Measurements from ENCODE around the gene NFE2L3. TPM values are rescaled to one million over a fixed set of nuclear protein-coding genes. Genes with fewer than 3 reads are reported as not detected.
"Not testable (repeated sequence)": the region's sequence is repeated elsewhere in the genome, so short reads cannot be mapped to it uniquely, and the experiment has no call there.

NFE2L3 gene
- total and polyA plus RNA-seq, 8 donors, result 1.2 to 10.3 (median 2.4) TPM

- H3K27me3 ChIP-seq, result no peaks in the 10 kb centered on the region
- no peaks in the 10 kb centered on the region for H3K4me1 ChIP-seq
- WGBS, 2 donors, result 90 to 94% methylated on average over 6 of the region's 6 CpGs
- H3K27ac ChIP-seq, result no peak overlapping the region
- TF ChIP-seq, protein P1, sequence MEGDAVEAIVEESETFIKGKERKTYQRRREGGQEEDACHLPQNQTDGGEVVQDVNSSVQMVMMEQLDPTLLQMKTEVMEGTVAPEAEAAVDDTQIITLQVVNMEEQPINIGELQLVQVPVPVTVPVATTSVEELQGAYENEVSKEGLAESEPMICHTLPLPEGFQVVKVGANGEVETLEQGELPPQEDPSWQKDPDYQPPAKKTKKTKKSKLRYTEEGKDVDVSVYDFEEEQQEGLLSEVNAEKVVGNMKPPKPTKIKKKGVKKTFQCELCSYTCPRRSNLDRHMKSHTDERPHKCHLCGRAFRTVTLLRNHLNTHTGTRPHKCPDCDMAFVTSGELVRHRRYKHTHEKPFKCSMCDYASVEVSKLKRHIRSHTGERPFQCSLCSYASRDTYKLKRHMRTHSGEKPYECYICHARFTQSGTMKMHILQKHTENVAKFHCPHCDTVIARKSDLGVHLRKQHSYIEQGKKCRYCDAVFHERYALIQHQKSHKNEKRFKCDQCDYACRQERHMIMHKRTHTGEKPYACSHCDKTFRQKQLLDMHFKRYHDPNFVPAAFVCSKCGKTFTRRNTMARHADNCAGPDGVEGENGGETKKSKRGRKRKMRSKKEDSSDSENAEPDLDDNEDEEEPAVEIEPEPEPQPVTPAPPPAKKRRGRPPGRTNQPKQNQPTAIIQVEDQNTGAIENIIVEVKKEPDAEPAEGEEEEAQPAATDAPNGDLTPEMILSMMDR (IDR thresholded peaks at IDR 0.05), result no peak
- no peaks in the 10 kb centered on the region for H3K36me3 ChIP-seq
- no peak for ATAC-seq
- no peaks in the 10 kb centered on the region for H3K9me3 ChIP-seq
- H3K4me3 ChIP-seq, result no peak overlapping the region
- intact Hi-C loops (cut with DNase I), result no loop called here
- no peak for DNase-seq
- no peak for FAIRE-seq
Observed at GRCh38 chr7:26112203-26112740, 39.7 kb upstream of the NFE2L3 start.

DNA sequence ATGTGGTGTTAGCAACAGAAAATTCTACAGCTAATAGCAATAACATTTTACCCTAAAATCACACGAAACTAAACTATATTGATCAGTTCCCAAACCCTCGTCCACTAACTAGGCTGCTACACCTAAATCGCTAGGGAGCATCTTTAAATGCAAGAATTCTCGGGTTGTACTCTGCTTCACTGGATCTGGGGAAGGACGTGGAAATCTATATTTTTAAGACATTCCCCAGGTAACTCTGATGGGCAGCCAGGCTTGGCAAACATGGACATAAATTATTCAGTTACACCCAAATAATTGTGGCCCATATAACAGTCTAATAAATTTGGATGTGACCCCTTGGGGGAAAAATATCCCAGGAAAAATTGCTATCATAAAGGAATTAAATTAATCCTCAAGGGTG, 36.3 kb upstream of the NFE2L3 start:
- 75 to 77% methylated on average over 5 of the region's 5 CpGs for WGBS, 2 donors
- no peaks in the 10 kb centered on the region for H3K9me3 ChIP-seq
- no peaks in the 10 kb centered on the region for H3K27me3 ChIP-seq
- ATAC-seq, result no peak
- intact Hi-C loops (cut with DNase I), result no loop called here
- H3K4me3 ChIP-seq, result no peak overlapping the region
- no peaks in the 10 kb centered on the region for H3K36me3 ChIP-seq
- H3K4me1 ChIP-seq, result no peaks in the 10 kb centered on the region
- TF ChIP-seq, protein P1 (IDR thresholded peaks at IDR 0.05), result no peak
- FAIRE-seq, result no peak
- no peak overlapping the region for H3K27ac ChIP-seq
- DNase-seq, result no peak

DNA sequence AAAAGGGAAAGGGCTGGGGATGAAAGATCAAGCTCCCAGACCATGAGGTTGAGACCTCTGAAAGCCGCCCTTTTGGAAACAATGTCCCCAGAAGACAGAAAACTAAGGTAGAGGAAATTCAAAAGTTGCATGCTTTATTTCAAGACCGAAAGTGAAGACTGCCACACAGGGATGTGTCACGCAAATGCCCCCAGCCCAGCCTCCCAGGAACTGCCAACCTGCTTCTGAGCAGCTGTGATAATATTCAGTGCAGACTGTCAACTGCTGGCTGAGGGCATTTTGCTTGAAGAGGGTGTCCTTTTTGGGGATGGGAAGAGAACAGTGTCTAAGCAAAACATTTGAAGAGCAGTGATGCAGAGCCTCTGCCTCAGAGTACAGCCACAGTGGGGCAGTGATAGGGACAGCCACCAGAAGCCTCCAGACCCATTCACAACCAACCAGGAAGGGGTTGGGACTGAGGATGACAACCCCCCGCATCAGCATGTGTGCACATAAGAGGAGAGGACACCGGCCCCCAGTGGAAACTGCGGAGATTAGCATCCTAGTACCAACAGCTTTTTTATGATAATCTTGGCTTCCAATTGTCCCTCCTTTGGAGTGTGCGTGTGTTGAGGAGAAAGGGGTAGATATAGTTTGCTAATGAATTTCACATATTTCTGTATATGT, 34.7 kb upstream of the NFE2L3 start:
- Histone ChIP-seq H3K9me3 (no peaks in the 10 kb centered on the region), H3K27ac (no peak overlapping the region), H3K36me3 (no peaks in the 10 kb centered on the region), H3K27me3 (no peaks in the 10 kb centered on the region), H3K4me3 (no peak overlapping the region), H3K4me1 (no peaks in the 10 kb centered on the region)
- ATAC-seq (no peak), DNase-seq (no peak), FAIRE-seq (no peak)
- TF ChIP-seq, protein P1 (IDR thresholded peaks at IDR 0.05), result no peak
- 67 to 69% methylated on average over 7 of the region's 7 CpGs for WGBS, 2 donors
- intact Hi-C loops (cut with DNase I), result no loop called here

DNA sequence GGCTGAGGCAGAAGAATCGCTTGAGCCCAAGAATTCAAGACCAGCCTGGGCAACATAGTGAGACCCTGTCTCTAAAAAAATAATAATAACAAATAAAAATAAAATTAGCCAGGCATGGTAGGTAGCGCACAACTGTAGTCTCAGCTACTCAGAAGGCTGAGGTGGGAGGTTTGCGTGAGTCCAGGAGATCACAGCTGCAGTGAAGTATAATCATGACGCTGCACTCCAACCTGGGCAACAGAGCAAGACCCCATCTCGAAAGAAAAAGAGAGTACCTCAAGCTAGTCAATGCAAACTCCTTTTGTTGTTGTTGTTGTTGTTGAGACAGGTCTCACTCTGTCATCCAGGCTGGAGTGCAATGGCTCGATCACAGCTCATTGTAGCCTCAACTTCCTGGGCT, 34.0 kb upstream of the NFE2L3 start:
- TF ChIP-seq, protein P1 (IDR thresholded peaks at IDR 0.05), result no peak
- 92 to 98% methylated on average over 6 of the region's 6 CpGs for WGBS, 2 donors
- DNase-seq (no peak), ATAC-seq (no peak), FAIRE-seq (no peak)
- no peaks in the 10 kb centered on the region for H3K27me3 ChIP-seq
- H3K27ac ChIP-seq, result no peak overlapping the region
- H3K4me3 ChIP-seq, result no peak overlapping the region
- no peaks in the 10 kb centered on the region for H3K9me3 ChIP-seq
- intact Hi-C loops (cut with DNase I), result no loop called here
- H3K4me1 ChIP-seq, result no peaks in the 10 kb centered on the region
- no peaks in the 10 kb centered on the region for H3K36me3 ChIP-seq

DNA sequence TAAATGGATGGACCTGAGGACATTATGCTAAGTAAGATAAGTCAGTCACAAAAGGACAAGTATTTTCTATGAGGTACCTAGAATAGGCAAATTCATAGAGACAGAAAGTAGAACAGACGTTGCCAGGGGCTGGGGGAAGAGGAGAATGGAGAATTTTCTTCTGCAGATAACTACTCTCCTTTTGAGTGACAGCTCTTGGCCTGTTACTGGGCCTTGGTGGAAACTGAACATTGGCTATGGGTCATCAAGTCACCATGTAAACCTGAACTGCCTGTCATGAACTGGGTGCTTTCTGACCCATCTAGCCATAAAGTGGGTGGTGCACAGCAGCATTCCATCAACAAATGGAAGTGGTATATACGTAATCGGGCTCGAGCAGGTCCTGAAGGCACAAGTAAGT, 29.3 kb upstream of the NFE2L3 start:
- WGBS, 2 donors, result 80 to 86% methylated on average over 4 of the region's 4 CpGs

GRCh38 chr7:26124775-26125174, 27.2 kb upstream of the NFE2L3 start:
- ATAC-seq, FAIRE-seq: not testable (repeated sequence)

More for the DNA sequence above, 29.3 kb upstream of the NFE2L3 start:
- no peak for ATAC-seq
- Histone ChIP-seq H3K27me3 (no peaks in the 10 kb centered on the region), H3K36me3 (no peaks in the 10 kb centered on the region), H3K9me3 (no peaks in the 10 kb centered on the region), H3K27ac (no peak overlapping the region), H3K4me3 (no peak overlapping the region), H3K4me1 (no peaks in the 10 kb centered on the region)
- no peak for DNase-seq
- intact Hi-C loops (cut with DNase I), result no loop called here
- TF ChIP-seq, protein P1 (IDR thresholded peaks at IDR 0.05), result no peak
- FAIRE-seq, result no peak

More at GRCh38 chr7:26124775-26125174, 27.2 kb upstream of the NFE2L3 start:
- intact Hi-C loops (cut with DNase I); H3K4me1 ChIP-seq; H3K9me3 ChIP-seq; DNase-seq; H3K4me3 ChIP-seq; H3K36me3 ChIP-seq; H3K27me3 ChIP-seq; H3K27ac ChIP-seq: not testable (repeated sequence)
- WGBS, 2 donors, result 77 to 86% methylated on average over 4 of the region's 4 CpGs

Measured in pancreas (tissue), 10 donors.